Dendritic cell treated with granulocyte-macrophage colony-stimulating factor and Interleukin-4, amounts not matched to agents 40 ng/mL and 50 ng/mL, for 4 days (primary cell): ENCODE results near the gene TTLL10.
A peak's percentile ranks its signal among the peaks of the same experiment; 100 is the strongest.

Experiments
- H3K27ac Mint-ChIP-seq: one replicate; pipeline ENCODE4 v1.8.0; 2022; ENCODE audit warnings: mild to moderate bottlenecking, mixed read lengths
- H3K27me3 Mint-ChIP-seq: one replicate; pipeline ENCODE4 v1.8.0; 2022; ENCODE audit warnings: mild to moderate bottlenecking, mixed read lengths
- H3K36me3 Mint-ChIP-seq: one replicate; pipeline ENCODE4 v1.8.0; 2022; ENCODE audit warnings: low read depth, mixed read lengths
- H3K4me1 Mint-ChIP-seq: one replicate; pipeline ENCODE4 v1.8.0; 2022; ENCODE audit warnings: low read depth, mixed read lengths
- H3K4me3 Mint-ChIP-seq: one replicate; pipeline ENCODE4 v1.8.0; 2022; ENCODE audit warnings: mild to moderate bottlenecking, moderate library complexity, mixed read lengths
- H3K9me3 Mint-ChIP-seq: one replicate; pipeline ENCODE4 v1.8.0; 2022; ENCODE audit warnings: mixed read lengths
- intact Hi-C: fragments of 100-400 bp; cut with micrococcal nuclease; formaldehyde crosslinking; loops from one replicate; pipeline ENCODE4 v1.15.0; 2022

Gene TTLL10

DNA sequence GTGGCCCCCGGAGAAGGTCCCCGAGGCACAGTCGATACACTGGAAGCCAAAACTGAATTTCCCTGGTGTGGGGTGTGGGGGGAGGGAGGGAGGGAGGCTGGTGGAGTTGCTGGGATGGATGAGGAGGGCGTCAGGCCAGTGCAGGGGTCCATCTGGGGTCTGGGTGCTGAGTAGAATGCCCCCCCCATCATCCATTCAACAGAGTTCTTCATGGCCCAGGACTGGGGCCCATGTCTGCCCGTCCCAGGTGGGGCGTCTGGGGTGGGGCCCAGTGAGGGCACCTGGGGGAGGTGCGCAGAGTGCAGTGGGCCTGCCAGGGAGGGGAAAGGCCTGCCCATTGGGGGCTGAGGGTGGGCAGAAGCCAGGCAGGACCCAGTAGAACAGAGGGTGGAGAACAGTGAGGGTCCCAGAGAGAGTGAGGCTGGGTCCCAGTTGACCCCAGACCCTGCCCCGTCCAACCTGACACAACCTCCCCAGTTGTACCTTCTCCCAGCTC is 30.8 kb downstream of the TTLL10 start:
- Mint-ChIP-seq H3K4me3 (no peak overlapping the region), H3K27me3 (peaks cover 75% of the 10 kb centered on the region), H3K27ac (no peak overlapping the region), H3K9me3 (no peaks in the 10 kb centered on the region), H3K4me1 (peaks cover 54% of the 10 kb centered on the region), H3K36me3 (no peaks in the 10 kb centered on the region)
- intact Hi-C loops, result no loop called here

DNA sequence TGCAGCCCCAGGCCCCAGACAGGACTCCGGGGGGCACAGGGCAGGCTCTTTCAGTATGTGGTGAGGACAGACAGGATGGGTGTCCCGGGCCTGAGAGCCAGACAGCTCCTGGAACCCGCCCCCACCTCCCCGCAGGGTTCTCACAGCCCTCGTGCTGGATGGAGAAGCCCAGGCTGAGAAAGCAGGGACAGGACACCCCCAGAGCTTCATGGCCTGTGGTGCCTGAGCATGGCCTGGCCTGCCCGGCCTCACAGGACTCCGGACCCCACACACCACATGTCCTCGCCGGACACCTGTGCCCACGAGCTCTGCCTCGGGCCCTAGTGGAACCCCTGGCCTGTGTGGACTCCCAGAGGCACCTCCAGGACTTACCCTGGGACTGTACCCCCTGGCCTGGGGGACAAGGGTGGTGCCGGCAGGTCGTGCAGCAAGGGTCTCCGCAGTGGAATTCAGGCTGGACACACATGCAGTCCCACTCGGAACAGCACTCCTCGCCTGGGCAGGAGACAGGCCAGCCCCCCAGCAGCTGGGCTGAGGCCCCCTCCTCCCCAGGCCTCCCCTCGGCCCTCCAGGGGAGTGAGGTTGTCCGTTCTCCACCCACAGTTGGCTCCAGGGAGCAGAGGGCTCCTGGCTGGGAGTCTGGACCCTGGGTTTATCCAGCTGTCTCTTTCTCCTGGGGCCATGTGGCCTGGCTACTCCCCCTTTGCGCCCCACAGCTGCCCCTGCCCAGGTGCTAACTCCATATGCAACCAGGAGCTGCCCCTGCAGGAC is 31.5 kb downstream of the TTLL10 start:
- intact Hi-C loops, result no loop called here
- Mint-ChIP-seq H3K27me3 (peaks cover 75% of the 10 kb centered on the region), H3K4me3 (peak overlapping the region; percentile 56), H3K9me3 (no peaks in the 10 kb centered on the region), H3K36me3 (no peaks in the 10 kb centered on the region), H3K27ac (no peak overlapping the region), H3K4me1 (peaks cover 47% of the 10 kb centered on the region)

DNA sequence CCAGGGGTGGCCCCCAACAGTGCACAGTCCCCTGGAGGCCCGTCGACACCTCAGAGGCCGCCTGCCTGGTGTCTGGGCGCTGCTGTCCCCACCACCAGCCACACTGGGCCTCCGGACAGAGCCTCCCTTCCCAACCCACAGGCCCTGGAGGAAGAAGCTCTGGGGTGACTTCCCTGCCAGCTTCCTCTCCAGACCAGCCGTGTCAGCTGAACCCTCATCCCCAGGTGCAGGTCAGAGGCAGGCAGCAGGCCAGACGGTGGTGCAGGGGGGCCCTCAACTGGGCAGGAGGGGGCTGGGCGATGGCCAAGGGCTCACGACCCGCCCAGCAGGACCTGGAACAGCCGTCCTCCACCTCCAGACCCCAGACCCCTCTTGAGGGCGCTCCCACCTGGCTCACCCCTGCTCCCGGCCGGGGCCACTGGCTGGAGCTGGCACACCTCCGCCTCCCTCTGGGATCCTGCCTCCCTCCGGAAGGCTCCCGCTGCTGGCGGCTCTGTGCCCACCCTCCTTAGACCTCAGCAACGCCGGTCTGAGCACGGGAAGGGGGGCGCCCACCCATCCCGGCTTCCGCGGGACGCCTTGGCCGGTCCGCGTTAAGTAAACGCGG is 32.2 kb downstream of the TTLL10 start:
- peak overlapping the region; percentile 56 for H3K4me3 Mint-ChIP-seq
- intact Hi-C loops, result no loop called here

DNA sequence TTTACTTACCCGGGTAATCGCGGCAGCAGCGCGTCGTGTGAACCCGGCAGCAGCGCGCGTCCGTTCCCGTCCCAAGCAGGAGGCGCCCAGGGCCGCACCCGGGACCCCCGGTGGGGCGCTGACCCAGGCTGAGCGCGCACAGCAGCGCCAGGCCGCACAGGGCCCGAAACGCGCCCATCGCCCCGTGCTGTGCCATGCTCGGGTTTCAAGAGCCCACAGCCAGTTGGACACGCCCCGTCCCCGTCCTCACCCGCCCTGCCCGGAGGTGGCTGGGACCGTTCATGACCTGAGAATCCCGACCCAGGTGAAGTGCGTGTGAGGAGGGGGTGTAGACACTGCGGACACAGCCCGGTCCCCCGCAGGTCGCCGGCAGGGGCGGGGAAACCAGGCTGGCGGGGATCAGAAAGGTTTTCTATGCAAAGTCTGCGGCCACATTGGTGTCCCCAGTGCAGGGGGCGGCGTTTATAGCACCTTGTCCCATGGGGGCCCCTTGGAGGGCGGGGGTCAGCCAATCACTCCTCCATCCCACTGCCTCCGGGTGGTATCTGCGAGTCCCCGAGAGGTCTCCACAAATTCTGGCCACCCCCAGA is 32.8 kb downstream of the TTLL10 start, which contains the start of gene TNFRSF18:
Gene TNFRSF18, minus strand, starts transcription at position 217 of the 590 bp plus-strand sequence. Its CDS starts 21 bp downstream, at position 196.
- Mint-ChIP-seq H3K9me3 (no peaks in the 10 kb centered on the region), H3K4me3 (peak within 1 kb of the TSS; percentile 56), H3K36me3 (peaks cover 7% of the 10 kb centered on the region), H3K4me1 (peaks cover 49% of the 10 kb centered on the region), H3K27me3 (peaks cover 79% of the 10 kb centered on the region), H3K27ac (no peak within 1 kb of the TSS)
- intact Hi-C loops, result no loop called here

More for the DNA sequence above, 32.2 kb downstream of the TTLL10 start:
- Mint-ChIP-seq H3K4me1 (peaks cover 44% of the 10 kb centered on the region), H3K9me3 (no peaks in the 10 kb centered on the region), H3K27ac (no peak overlapping the region), H3K27me3 (peaks cover 73% of the 10 kb centered on the region), H3K36me3 (peaks cover 1% of the 10 kb centered on the region)

DNA sequence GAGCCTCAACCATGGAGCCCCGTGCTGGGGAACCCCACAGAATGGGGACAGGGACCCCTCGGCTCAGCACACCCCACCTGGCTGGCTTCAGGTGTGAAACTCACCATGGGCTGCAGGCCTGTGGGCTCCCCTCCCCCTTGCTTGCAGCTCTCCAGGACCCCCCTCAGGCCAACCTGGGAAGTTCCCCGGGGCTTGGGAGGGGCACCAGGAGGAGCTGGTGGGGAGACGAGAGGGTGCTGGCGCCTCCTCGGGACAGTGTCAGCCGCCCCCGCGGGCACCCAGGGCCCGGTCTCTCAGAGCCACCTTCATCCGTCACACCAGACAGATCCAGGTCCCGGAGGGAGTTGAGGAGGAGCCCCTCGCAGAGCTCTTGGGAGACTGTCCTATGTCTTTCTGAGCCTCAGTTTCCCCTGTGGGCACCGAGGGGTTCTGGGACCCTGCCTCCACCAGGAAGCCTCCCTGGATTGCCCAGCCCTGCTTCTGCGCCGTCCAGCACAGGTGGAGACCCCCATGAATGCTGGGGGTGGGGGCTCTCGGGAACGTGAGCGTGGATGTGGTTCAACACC is 33.4 kb downstream of the TTLL10 start:
- H3K9me3 Mint-ChIP-seq, result no peaks in the 10 kb centered on the region
- peaks cover 7% of the 10 kb centered on the region for H3K36me3 Mint-ChIP-seq
- no peak overlapping the region for H3K4me3 Mint-ChIP-seq
- peaks cover 49% of the 10 kb centered on the region for H3K4me1 Mint-ChIP-seq
- no peak overlapping the region for H3K27ac Mint-ChIP-seq
- intact Hi-C loops, result no loop called here
- H3K27me3 Mint-ChIP-seq, result peaks cover 81% of the 10 kb centered on the region

DNA sequence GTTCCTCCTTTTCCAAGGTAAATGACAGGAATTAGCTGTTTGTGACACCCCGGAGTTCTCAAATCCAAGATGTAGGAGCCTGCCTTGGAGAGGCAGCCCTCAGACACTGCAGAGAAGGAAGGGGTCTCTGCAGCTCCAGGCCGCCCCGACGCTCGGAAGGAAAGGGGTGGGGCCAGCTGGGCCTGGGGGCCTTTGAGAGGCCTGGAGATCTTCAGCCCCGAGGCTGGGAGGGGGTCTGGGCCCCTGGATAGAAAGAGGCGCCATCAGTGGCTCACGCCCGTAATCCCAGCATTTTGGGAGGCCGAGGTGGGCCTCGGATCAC is 33.9 kb downstream of the TTLL10 start:
- Mint-ChIP-seq H3K36me3 (peaks cover 7% of the 10 kb centered on the region), H3K9me3 (no peaks in the 10 kb centered on the region), H3K4me1 (peaks cover 49% of the 10 kb centered on the region), H3K27ac (no peak overlapping the region), H3K4me3 (no peak overlapping the region), H3K27me3 (peaks cover 85% of the 10 kb centered on the region)
- intact Hi-C loops, result no loop called here

DNA sequence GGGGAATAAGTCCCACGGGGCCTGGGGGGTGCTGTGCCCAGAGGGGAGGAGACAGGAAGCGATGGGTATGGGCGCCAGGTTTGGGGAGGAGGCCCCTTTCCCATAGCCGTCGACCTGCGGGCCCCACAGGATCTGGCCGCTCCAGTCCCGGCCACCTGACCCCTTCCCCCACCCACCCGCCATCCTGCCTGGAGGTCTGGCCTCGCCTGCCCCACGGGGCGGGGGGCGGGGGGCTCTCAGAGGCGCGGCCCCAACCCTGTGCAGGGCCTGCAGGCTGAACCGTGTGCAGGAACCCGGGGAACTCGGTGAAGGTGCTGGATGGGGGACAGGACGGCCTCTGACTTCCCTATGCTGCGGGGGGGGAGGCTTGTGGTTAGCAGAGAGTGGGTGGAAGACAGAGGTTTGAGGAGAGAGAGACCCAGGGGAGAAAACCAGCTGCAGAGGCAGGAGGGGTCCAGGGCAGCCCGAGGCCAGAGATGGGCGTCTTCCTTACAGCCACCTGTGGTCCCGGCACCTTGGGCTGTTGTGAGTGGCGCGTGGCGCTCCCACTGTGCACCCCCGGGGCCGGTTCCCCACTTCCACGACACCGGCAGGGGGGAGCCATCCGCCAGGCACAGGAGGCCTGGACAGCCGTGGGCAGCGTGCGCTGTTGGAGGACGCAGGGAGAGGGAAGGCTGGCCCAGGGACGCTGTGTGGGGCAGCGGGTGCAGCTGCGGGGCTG is 35.2 kb downstream of the TTLL10 start:
- intact Hi-C loops, result no loop called here
- Mint-ChIP-seq H3K9me3 (no peaks in the 10 kb centered on the region), H3K4me1 (peaks cover 49% of the 10 kb centered on the region), H3K27me3 (peaks cover 81% of the 10 kb centered on the region), H3K36me3 (peaks cover 7% of the 10 kb centered on the region), H3K27ac (peak overlapping the region; percentile 37), H3K4me3 (peak overlapping the region; percentile 33)

DNA sequence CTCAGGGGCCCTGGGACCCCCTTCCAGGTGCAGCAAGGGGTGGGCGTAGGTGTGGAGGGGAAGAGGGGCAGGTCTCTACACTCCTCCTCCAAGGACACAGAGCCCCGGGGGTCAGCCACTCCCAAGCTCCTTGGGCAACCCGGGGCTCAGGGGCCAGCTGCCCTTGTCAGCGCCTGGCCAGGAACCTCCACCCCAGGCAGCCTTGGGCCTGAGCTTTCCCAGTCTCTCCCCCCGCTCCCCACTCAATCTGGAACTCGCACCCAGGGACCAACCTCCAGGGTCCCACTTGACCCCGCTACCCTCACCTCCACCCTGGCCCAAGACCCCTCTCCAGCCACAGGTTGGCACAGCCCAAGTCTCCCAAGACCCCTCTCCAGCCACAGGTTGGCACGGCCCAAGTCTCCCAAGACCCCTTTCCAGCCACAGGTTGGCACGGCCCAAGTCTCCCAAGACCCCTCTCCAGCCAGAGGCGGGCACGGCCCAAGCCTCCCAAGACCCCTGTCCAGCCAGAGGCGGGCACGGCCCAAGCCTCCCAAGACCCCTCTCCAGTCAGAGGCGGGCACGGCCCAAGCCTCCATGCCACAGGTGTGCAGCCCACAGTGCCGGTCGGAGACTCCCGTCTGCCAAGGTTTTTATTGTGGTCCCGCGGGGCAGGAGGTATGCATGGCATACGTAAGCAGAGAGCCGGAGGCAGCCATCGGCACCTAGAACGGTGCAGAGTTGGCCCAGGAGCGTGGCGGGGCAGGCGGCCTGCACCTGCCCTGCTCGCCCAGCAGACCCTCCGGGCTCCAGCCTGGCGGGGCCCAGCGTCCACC is 37.3 kb downstream of the TTLL10 start:
- Mint-ChIP-seq H3K27ac (no peak overlapping the region), H3K4me3 (no peak overlapping the region), H3K4me1 (peaks cover 56% of the 10 kb centered on the region), H3K27me3 (peaks cover 70% of the 10 kb centered on the region), H3K9me3 (no peaks in the 10 kb centered on the region), H3K36me3 (peaks cover 19% of the 10 kb centered on the region)
- intact Hi-C loops, result no loop called here

DNA sequence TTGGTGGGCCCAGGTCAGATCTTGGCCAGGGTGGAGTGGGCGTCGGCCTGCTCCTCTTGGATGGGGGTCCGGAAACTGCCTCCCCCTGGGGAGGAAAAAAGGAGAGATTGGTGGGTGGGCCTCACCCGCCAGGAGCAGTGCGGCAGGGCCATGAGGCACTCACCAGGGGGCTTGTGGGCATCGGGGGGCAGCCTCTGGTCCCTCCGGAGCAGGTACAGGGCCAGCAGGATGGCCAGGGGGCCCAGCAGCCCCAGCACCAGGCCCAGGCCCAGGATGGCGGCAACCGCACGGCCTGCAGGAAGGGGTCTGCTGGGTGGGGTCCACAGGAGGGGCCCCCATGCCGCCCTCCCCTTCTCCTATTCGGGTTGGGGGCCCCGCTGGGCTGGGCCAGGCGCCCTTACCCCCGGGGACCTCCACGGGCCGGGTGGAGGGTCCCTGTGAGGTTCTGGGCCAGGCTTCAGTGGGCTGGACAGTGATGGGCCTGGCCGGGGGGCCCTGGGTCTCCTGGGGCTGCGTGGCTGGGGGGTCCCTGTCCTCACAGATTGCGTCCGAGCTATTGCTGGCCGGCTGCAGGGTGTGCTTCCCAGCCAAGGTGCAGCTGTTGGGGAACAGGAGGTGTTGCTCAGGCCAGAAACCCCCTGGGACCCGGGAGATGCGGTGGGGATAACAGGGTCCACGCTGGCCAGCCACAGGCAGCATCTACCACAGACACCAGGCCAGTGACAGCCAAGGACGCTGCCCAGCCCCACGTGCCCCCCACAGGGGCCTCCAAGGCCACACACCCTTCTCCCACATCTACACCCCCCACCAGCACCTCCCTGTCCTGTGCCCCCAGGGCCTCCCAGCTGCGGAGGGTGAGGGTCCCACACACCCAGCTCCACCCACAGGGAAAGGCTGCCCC is 38.1 kb downstream of the TTLL10 start:
- no peak overlapping the region for H3K27ac Mint-ChIP-seq
- H3K4me3 Mint-ChIP-seq, result peak overlapping the region; percentile 60
- peaks cover 28% of the 10 kb centered on the region for H3K36me3 Mint-ChIP-seq
- no peaks in the 10 kb centered on the region for H3K9me3 Mint-ChIP-seq
- H3K4me1 Mint-ChIP-seq, result peaks cover 55% of the 10 kb centered on the region
- peaks cover 62% of the 10 kb centered on the region for H3K27me3 Mint-ChIP-seq
- intact Hi-C loops, result no loop called here

DNA sequence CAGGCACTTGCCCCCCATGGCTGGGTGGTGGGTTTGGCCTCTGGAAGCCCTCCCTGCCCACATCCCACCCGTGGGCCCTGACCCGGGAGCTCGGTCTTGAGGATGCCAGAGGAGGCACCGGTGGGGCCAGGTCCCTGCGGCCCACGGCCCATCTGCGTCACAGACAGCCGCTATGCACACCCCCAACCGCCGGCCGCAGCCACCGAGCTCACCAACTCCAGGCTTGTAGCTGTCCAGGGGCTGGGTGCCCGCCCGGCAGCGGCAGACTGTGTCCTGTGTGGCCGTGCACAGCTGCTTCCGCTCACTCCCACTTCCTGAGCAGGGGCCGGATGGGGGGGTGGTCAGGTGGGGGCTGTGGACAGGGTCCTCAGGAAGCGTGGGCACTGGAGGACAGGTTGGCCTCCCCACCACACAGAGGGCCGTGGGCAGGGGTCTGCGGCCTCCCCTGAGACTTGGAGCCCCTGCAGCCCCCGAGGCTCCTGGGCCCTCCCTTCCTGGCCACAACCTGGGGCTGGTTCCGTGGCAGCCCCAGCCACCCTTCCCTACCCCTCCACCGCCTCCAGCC is 39.2 kb downstream of the TTLL10 start:
- peak overlapping the region; percentile 54 for H3K4me3 Mint-ChIP-seq
- H3K4me1 Mint-ChIP-seq, result peaks cover 47% of the 10 kb centered on the region
- H3K27me3 Mint-ChIP-seq, result peaks cover 51% of the 10 kb centered on the region
- no peaks in the 10 kb centered on the region for H3K9me3 Mint-ChIP-seq
- intact Hi-C loops, result no loop called here
- H3K36me3 Mint-ChIP-seq, result peaks cover 38% of the 10 kb centered on the region
- H3K27ac Mint-ChIP-seq, result no peak overlapping the region

DNA sequence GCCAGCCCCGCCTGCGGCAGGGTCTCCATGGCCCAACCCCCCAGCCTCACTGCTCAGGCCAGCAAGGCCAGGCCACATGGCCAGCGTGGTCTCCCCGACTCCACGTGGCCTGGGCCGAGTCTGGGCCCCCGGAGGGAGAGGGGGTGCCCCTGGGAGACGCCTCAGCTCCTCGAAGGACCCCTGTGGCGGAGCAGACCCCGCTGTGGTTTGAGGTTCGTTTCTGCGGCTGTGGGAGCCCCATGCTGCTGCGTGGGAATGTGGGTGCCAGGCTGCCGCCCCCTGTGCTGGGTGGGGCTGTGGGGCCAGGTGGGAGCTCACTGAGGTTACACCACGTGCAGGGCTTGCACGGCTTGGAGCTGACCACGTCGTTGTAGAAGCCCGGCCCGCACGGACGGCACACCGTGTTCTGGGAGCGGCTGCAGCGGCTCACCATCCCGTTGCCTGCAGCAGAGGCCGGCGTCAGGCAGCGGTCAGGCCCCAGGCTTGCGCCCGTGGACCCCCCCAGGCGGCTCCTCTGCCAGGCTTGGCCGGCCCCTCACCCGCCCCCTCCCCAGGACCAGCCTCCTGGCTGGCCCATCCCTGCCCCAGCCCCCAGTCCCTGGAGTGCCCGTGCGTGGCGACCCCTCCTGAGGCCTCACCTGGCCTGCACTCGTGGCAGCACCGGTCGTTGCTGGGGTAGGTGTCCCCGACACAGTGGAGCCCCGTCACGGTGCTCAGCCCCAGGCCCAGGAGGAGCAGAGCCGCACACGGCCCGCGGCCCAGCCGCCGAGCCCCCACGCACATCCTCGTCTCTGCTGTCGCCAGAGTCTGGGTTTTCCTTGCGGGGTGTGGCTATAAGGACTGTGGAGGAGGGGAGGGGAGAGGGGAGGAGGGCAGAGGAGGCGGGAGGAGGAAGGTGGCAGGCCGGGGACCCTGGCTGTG is 39.9 kb downstream of the TTLL10 start, which contains the start of gene TNFRSF4:
Gene TNFRSF4, minus strand, starts transcription at position 809 of the 921 bp plus-strand sequence. Its CDS starts 26 bp downstream, at position 783.
- intact Hi-C loops, result no loop called here
- H3K27ac Mint-ChIP-seq, result no peak within 1 kb of the TSS
- peaks cover 46% of the 10 kb centered on the region for H3K36me3 Mint-ChIP-seq
- H3K9me3 Mint-ChIP-seq, result no peaks in the 10 kb centered on the region
- H3K4me1 Mint-ChIP-seq, result peaks cover 40% of the 10 kb centered on the region
- H3K4me3 Mint-ChIP-seq, result peak within 1 kb of the TSS; percentile 54
- H3K27me3 Mint-ChIP-seq, result peaks cover 46% of the 10 kb centered on the region
